HS-5 (cell line): ENCODE results near the gene PCDHGA1.
A peak's percentile ranks its signal among the peaks of the same experiment; 100 is the strongest.
"Not testable (repeated sequence)": the region's sequence is repeated elsewhere in the genome, so short reads cannot be mapped to it uniquely, and the experiment has no call there.

Experiments used
- DNase-seq: peaks from one replicate; pipeline ENCODE4 v3.0.0-alpha.2; 2012; ENCODE audit warnings: low read depth

Gene PCDHGA1

DNA sequence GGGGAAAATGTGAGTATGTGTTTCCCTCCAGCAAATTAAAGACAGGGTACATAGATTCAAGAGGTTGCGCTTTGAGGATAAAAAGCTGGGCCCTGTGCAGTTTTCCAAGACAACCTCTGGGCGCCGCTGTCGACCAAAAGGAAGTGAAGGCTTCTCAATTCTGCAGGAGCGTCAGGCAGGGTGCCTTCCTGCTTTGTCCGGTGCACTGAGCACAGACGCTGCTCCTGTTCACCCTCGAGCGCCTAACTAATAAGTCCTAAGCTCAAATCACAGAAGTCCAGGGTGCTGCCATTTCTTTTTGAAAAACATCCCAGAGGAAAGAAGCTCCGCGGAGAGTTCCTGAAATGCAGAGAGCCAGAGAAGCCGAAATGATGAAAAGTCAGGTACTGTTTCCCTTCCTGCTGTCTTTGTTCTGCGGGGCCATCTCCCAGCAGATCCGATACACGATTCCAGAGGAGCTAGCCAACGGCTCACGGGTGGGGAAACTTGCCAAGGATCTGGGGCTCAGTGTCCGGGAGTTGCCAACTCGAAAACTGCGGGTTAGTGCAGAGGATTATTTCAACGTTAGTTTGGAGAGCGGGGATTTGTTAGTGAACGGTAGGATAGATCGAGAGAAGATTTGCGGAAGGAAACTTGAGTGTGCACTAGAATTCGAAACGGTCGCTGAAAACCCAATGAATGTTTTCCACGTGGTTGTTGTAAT is 19.8 kb downstream of the PCDHGA1 start, which contains the start of gene PCDHGB1:
TSS of gene PCDHGB1 (plus strand) at position 183 of the 703 bp plus-strand sequence. CDS start at position 345, 162 bp downstream.
- no peak for DNase-seq

- DNase-seq = no peak
Observed at GRCh38 chr5:141351591-141351990, 21.3 kb downstream of the PCDHGA1 start.

DNA sequence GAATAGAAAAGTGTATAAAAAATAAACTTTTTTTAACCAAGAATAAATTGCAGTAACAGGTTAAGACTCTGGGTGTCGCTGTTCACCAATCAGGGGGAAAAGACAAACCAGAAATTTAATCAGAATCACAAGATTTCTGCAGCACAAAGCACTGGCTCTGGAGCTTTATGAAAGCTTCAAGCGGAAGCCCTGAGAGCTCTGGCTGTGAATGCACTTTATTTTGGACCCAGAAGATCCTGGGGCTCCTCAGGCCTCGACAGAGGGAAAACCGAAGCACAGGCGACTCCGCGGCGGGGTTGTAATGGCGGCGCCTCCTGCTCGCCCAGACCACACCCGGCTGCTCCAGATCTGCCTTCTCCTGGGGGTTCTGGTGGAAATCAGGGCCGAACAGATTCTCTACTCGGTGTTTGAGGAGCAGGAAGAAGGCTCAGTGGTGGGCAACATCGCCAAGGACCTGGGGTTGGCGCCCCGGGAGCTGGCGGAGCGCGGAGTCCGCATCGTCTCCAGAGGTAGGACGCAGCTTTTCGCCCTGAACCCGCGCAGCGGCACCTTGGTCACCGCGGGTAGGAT is 24.7 kb downstream of the PCDHGA1 start, which contains the start of gene PCDHGA4:
TSS of gene PCDHGA4 (plus strand) at position 122 of the 570 bp plus-strand sequence. CDS start at position 209, 87 bp downstream.
- DNase-seq = no peak

DNA sequence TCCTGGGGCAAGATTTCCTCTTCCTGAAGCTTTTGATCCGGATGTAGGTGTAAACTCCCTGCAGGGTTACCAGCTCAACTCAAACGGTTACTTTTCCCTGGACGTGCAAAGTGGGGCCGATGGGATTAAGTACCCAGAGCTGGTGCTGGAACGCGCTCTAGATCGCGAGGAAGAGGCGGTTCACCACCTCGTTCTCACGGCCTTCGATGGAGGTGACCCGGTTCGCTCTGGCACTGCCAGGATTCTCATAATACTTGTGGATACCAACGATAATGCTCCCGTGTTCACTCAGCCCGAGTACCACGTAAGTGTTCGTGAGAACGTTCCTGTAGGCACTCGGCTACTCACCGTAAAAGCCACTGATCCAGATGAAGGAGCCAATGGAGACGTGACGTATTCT is 25.3 kb downstream of the PCDHGA1 start:
- no peak for DNase-seq

- DNase-seq = no peak
Observed at GRCh38 chr5:141356133-141356532, 25.8 kb downstream of the PCDHGA1 start.

GRCh38 chr5:141356950-141357349 is 26.6 kb downstream of the PCDHGA1 start:
- DNase-seq = no peak

DNA sequence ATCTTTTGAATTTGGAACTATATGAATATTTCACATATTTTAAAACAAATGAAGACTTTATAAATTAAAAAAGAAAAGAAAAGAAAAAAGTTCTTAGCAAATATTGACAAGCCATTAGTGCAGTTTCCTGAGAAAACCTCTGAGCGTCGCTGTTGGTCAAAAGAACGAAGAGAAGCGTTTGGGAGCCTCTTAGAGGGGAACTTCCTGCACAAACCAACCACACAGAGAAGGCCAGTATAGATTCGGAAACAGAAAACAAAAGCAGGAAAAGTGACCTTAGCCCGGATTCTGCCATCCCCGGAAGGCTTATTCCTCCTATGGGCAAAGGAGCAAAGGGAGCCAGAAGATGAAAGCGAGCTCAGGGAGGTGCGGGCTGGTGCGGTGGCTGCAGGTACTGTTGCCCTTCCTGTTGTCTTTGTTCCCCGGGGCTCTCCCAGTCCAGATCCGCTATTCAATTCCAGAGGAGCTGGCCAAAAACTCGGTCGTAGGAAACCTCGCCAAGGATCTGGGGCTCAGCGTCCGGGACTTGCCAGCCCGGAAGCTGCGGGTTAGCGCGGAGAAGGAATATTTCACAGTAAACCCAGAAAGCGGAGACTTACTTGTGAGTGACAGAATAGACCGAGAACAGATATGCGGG is 29.6 kb downstream of the PCDHGA1 start, which contains the start of gene PCDHGB2:
TSS of gene PCDHGB2 (plus strand) at position 205 of the 637 bp plus-strand sequence. CDS start at position 347, 142 bp downstream.
- peak; percentile 4 for DNase-seq

DNA sequence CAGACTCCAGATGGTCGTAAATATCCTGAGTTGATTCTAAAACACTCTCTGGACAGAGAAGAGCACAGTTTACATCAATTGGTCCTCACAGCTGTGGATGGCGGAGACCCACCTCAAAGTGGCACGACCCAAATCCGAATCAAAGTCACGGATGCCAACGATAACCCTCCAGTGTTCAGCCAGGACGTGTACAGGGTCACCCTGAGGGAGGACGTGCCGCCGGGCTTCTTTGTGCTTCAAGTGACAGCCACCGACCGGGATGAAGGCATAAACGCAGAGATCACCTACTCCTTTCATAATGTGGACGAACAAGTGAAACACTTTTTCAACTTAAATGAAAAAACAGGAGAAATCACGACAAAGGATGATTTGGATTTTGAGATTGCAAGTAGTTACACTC is 30.4 kb downstream of the PCDHGA1 start:
- no peak for DNase-seq

GRCh38 chr5:141362719-141363118 is 32.4 kb downstream of the PCDHGA1 start:
- no peak for DNase-seq

DNA sequence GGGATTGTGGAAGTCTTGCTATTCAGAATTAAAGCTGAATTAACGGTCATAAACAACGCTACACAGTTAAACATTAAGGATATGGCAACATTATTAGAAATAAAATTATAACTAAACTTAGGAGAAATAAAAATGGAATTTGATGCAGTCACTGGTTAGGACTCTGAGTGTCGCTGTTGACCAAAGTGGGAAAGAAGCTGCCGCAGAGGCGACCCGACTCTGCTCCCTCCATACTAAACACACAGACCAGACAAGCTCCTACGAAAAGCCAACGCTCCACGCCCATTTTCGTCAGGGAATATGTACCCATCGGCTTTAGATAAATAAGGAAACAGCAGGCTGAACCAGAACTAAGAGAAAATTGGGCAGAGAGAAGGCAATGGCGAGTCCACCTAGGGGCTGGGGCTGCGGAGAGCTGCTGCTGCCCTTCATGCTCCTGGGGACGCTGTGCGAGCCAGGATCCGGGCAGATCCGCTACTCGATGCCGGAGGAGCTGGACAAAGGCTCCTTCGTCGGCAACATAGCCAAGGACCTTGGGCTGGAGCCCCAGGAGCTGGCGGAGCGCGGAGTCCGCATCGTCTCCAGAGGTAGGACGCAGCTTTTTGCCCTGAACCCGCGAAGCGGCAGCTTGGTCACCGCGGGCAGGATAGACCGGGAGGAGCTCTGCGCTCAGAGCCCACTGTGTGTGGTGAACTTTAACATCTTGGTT is 33.8 kb downstream of the PCDHGA1 start, which contains the start of gene PCDHGA5:
TSS of gene PCDHGA5 (plus strand) at position 211 of the 709 bp plus-strand sequence. CDS start at position 380, 169 bp downstream.
- no peak for DNase-seq

DNA sequence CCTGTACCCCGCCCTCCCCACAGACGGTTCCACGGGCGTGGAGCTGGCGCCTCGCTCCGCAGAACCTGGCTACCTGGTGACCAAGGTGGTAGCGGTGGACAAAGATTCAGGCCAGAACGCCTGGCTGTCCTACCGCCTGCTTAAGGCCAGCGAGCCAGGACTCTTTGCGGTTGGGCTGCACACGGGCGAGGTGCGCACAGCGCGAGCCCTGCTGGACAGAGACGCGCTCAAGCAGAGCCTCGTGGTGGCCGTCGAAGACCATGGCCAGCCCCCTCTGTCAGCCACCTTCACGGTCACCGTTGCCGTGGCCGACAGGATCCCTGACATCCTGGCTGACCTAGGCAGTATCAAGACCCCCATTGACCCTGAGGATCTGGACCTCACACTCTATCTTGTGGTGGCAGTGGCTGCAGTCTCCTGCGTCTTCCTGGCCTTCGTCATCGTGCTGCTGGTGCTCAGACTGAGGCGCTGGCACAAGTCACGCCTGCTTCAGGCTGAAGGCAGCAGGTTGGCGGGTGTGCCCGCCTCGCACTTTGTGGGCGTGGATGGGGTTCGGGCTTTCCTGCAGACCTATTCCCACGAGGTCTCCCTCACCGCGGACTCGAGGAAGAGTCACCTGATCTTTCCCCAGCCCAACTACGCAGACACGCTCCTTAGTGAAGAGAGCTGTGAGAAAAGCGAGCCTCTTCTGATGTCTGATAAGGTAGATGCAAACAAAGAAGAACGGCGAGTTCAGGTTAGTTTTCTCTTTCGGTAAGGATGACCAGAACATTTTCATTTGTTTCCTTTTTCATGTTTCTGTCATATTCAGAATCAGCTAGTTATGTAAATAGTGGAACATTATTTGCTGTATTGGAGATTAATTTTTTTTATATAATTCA is 35.9 kb downstream of the PCDHGA1 start:
- no peak for DNase-seq

DNA sequence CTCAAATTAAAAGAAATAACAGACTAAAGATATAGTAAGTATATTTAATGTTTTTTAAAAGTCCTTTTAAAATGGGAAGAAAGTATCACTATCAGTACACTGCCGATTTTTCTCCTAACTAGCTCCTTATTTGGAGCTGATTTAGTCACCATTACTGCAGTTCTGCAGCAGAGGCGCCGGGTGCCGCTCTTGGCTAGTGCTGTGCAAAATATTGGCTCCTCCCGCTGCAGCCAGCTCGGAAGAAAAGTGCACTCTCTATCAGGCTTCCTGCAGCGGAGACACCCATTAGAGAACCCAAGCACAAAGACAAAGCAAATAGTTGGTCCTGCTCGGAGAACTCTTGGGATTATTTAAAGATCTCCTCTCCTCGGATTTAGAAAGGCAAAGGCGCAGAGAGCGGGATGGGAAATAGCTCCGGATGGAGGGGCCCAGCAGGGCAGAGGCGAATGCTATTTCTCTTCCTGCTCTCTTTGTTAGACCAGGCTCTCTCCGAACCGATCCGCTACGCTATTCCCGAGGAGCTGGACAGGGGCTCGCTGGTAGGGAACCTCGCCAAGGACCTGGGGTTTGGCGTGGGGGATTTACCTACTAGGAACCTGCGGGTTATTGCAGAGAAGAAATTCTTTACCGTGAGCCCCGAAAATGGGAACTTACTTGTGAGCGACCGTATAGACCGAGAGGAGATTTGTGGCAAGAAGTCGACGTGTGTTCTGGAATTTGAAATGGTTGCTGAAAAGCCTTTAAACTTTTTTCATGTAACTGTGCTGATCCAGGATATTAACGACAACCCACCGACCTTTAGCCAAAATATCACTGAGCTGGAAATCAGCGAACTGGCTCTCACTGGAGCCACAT is 39.9 kb downstream of the PCDHGA1 start, which contains the start of gene PCDHGB3:
TSS of gene PCDHGB3 (plus strand) at position 249 of the 855 bp plus-strand sequence. CDS start at position 402, 153 bp downstream.
- no peak for DNase-seq

DNA sequence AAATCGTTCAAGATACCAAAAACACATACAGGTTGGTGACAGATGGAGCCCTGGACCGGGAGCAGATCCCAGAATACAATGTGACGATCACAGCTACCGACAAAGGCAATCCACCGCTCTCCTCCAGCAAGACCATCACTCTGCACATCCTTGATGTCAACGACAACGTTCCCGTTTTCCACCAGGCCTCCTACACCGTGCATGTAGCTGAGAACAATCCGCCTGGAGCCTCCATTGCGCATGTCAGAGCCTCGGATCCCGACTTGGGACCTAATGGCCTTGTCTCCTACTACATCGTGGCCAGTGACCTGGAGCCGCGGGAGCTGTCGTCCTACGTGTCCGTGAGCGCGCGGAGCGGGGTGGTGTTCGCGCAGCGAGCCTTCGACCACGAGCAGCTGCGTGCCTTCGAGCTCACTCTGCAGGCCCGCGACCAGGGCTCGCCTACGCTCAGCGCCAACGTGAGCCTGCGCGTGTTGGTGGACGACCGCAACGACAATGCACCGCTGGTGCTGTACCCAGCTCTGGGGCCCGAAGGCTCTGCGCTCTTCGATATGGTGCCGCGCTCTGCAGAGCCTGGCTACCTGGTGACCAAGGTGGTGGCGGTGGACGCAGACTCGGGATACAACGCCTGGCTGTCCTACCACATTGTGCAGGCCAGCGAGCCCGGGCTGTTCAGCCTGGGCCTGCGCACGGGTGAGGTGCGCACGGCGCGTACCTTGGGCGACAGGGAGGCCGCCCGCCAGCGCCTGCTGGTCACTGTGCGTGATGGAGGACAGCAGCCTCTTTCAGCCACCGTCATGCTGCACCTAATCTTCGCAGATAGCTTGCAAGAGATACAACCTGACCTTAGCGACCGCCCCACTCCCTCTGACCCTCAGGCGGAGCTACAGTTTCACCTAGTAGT is 41.5 kb downstream of the PCDHGA1 start:
- no peak for DNase-seq

DNA sequence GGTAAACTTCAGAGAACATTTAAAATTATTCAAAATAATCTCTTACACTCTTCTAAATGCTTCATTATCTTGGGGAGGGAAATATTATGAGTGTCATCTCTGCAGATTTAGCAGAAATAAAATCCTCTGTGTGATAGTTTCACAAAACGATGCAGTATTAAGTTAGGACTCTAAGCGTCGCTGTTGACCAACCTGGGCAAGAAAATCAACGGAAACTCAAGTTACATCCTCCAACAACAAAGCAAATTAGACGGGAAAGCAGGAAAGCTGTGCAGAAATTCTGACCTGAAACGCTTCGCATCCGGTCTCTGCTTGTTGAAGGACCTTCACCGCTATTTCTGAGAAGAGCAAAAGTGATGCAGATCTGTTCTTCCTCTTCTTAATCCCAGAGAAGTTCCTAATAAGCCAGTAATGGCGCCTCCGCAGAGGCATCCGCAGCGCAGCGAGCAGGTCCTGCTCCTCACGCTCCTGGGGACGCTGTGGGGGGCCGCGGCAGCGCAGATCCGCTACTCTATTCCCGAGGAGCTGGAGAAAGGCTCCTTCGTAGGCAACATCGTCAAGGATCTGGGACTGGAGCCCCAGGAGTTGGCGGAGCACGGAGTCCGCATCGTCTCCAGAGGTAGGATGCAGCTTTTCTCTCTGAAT is 43.5 kb downstream of the PCDHGA1 start, which contains the start of gene PCDHGA6:
TSS of gene PCDHGA6 (plus strand) at position 219 of the 645 bp plus-strand sequence. CDS start at position 412, 193 bp downstream.
- DNase-seq = no peak

- no peak for DNase-seq
Observed at GRCh38 chr5:141374627-141375026, 44.3 kb downstream of the PCDHGA1 start.

DNA sequence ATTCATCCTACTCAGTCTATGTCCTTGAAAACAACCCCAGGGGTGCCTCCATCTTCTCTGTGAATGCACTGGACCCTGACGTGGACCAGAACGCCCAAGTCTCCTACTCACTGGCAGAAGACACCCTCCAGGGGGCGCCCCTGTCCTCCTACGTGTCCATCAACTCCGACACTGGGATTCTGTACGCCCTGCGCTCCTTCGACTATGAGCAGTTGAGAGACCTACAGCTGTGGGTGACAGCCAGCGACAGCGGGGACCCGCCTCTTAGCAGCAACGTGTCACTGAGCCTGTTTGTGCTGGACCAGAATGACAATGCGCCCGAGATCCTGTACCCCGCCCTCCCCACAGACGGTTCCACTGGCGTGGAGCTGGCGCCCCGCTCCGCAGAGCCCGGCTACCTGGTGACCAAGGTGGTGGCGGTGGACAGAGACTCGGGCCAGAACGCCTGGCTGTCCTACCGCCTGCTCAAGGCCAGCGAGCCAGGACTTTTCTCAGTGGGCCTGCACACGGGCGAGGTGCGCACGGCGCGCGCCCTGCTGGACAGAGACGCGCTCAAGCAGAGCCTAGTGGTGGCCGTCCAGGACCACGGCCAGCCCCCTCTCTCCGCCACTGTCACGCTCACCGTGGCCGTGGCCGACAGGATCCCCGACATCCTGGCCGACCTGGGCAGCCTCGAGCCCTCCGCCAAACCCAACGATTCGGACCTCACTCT is 45.3 kb downstream of the PCDHGA1 start:
- DNase-seq = not testable (repeated sequence)

DNA sequence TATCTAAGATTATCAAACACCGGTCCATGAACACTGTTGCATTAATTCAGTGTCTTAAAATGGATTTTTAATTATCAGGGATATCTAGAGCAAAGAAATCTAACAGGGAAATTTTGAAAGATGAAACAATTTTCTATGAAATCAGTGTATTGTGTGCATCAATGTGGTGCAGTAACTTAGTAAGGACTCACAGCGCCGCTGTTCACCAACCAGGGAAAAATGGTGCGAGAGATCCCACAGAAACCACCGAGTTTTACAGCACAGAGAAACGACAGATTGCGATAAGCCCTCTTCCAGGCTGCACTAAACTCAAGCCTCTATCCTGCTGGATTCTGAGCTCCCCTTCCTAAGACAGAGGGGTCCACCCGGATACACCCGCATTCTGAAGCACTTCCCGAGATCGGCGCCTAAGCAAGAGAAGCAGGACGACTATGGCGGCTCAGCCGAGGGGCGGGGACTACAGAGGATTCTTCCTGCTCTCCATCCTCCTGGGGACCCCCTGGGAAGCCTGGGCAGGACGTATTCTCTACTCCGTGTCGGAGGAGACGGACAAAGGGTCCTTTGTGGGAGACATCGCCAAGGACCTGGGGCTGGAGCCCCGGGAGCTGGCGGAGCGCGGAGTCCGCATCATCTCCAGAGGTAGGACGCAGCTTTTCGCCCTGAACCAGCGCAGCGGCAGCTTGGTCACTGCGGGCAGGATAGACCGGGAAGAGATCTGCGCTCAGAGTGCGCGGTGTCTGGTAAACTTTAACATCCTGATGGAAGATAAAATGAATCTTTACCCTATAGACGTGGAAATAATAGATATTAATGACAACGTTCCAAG is 52.4 kb downstream of the PCDHGA1 start, which contains the start of gene PCDHGA7:
TSS of gene PCDHGA7 (plus strand) at position 274 of the 826 bp plus-strand sequence. CDS start at position 432, 158 bp downstream.
- DNase-seq = no peak
